Fibroblast of pulmonary artery (primary cell): ENCODE data around the gene FBXL17.

Source experiments
- DNase-seq: peaks from one replicate; pipeline ENCODE4 v3.0.0-alpha.2; 2010; ENCODE audit warnings: low read depth
- H3K4me3 ChIP-seq: replicated peaks from 2 replicates; pipeline ENCODE4 v1.5.1; 2011; ENCODE audit warnings: low read depth, mild to moderate bottlenecking, control low read depth, low read length, moderate library complexity
- TF ChIP-seq, protein P1 (sequence below): IDR thresholded peaks from 2 replicates; pipeline ENCODE4 v1.5.1; 2011; ENCODE audit warnings: mild to moderate bottlenecking, control low read depth, low read length, inconsistent platforms; ENCODE audit errors: missing control alignments

The FBXL17 gene

DNA sequence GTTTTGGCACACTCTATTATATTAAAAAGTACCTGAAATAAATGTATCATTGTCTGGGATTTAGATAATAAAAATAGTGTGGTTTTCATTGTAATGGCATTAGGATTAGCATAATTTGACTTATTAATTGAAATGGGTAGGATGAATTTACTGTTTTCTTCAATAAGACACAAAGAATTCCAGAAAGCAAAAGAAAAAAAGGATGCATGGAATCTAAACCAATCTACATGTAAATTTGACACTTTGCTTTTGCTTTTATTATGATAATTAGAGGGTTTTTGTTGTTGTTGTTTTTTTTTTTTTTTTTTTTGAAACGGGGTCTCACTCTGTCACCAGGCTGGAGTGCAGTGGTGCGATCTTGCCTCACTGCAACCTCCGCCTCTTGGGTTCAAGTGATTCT, 406.3 kb downstream of the FBXL17 start:
- H3K4me3 ChIP-seq = no peak overlapping the region
- TF ChIP-seq, protein P1, sequence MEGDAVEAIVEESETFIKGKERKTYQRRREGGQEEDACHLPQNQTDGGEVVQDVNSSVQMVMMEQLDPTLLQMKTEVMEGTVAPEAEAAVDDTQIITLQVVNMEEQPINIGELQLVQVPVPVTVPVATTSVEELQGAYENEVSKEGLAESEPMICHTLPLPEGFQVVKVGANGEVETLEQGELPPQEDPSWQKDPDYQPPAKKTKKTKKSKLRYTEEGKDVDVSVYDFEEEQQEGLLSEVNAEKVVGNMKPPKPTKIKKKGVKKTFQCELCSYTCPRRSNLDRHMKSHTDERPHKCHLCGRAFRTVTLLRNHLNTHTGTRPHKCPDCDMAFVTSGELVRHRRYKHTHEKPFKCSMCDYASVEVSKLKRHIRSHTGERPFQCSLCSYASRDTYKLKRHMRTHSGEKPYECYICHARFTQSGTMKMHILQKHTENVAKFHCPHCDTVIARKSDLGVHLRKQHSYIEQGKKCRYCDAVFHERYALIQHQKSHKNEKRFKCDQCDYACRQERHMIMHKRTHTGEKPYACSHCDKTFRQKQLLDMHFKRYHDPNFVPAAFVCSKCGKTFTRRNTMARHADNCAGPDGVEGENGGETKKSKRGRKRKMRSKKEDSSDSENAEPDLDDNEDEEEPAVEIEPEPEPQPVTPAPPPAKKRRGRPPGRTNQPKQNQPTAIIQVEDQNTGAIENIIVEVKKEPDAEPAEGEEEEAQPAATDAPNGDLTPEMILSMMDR = no peak
- DNase-seq = no peak

DNA sequence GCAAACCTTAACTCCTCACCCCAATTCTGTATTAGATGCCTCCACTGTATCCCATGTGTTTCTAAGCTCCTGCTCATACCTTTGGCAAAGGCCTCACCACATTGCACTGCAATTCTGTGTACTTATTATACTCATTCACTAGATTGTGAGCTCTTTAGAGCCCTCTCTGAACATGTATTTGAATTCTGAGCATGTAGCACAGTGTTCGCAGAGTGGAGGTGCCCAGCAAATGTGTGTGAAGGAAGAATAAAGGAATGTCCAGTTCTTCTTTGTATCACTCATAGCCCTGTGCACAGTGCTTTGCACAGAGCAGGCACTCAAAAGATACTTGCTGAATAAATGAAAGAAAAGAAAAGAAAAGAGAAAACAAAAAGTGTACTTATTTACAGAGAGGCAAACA, 410.1 kb downstream of the FBXL17 start:
- TF ChIP-seq, protein P1 = no peak
- H3K4me3 ChIP-seq = no peak overlapping the region
- DNase-seq = no peak

DNA sequence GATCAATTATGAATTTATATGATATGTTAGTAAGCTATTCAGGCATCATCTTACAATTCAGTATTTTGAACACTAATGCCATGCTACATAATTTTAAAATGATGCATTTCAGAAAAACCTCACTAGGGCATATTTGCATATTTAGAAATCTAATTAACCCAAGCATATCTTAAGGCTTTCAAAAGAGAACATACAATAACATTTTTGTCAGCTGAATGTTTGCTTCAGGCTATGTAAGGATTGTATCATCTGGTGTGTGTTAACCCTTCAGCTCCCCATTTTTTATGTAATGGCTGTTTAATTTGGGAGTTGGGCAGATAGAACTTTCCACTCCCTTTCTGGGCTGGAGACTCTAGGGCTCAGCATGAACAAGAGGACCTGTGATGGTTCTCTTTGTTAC, 412.1 kb downstream of the FBXL17 start:
- H3K4me3 ChIP-seq = no peak overlapping the region
- TF ChIP-seq, protein P1 = no peak
- DNase-seq = no peak

DNA sequence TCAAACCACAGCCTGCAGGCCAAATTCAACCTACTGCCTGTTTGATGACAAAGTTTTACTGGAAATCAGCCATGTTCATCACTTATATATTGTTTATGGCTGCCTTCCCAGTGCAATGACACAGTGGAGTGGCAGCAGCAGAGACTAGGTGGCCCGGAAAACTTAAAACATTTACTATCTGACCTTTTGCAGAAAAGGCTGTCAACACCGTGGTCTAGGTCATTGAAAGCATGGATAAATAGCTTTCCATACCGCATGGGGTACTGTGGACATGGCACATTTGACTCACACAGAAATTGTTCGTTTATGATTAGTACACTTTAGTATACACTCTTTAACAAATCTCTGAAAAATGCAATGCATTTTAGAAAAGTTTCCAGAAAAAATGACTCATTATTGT, 412.9 kb downstream of the FBXL17 start:
- TF ChIP-seq, protein P1 = no peak
- H3K4me3 ChIP-seq = no peak overlapping the region
- DNase-seq = peak; percentile 11

DNA sequence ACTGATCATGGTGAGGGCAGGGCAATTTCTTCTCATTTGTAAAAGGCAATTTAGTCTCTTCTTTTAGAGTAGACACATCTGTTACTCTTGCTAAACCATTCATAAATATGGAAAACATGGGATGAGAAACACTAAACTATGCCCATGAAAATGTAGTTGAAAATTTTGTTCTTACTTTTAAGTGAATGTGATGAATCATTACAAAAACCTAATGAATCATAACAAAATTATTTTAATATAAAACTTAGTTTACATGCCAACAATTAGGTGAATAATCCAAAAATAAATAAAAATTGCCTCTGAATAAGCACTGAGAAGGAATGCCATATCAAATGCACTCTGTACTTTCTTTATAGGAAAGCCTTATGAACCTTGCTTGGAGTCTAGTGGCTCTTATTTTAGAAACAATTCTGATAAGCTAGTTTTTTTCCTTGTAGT, 413.5 kb downstream of the FBXL17 start:
- TF ChIP-seq, protein P1 = no peak
- no peak overlapping the region for H3K4me3 ChIP-seq
- no peak for DNase-seq

DNA sequence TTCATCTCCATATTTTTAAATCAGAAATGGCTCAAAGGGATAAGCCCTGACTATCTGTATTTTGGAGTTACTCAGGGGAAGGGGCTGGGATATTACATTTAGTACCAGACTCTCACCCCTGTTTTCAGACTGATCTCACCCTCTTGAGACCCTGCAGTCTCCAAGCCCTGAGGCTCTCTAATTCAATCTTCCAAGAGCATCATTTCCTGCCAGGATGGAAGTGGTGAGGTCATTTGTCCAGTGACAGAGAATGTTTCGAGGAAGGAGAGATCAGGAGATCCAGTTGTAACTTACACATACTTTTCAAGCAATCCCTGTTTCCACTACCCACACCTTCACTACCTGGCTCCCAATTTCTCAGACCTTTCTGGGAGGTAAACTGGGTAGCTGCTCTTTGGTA, 415.7 kb downstream of the FBXL17 start:
- TF ChIP-seq, protein P1 = no peak
- no peak overlapping the region for H3K4me3 ChIP-seq
- DNase-seq = peak; percentile 3

DNA sequence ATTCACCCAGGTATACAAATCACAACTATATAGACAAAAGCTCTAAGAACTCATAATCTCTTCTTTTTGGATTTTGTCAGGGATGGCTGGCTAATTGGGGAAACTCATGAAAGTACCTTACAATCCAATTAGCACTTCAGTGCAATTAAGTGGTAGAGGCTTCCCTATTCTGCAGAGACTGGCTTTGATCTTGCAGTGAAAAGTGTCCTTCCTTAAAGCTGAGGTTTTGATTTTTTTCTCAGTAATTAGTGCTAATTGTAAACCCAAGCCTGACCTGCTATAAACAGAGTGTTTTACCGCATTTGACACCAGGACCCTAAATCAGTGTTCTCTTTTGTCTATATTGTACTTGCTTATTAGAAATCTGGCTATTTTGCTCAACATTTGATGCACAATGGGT, 417.2 kb downstream of the FBXL17 start:
- TF ChIP-seq, protein P1 = no peak
- H3K4me3 ChIP-seq = no peak overlapping the region

More for the DNA sequence above, 417.2 kb downstream of the FBXL17 start:
- DNase-seq = no peak
